GM19468 (cell line): ENCODE data around the gene SRBD1.

Experiments
- ATAC-seq: cut with Tn5 transposase; IDR thresholded peaks from one replicate; pipeline ENCODE4 v1.9.1; 2021; ENCODE audit warnings: mild to moderate bottlenecking, moderate library complexity, moderate number of reproducible peaks; ENCODE audit not compliant: unreplicated experiment; ENCODE audit errors: extremely low read depth

The SRBD1 gene

GRCh38 chr2:45605116-45605515, 6.0 kb downstream of the SRBD1 start:
- ATAC-seq, result no peak

- no peak for ATAC-seq
These were observed 8.4 kb downstream of the SRBD1 start for GRCh38 chr2:45602624-45603023.

GRCh38 chr2:45598545-45598944, 12.5 kb downstream of the SRBD1 start:
- ATAC-seq, result no peak

- ATAC-seq, result no peak
These were observed 14.3 kb downstream of the SRBD1 start for GRCh38 chr2:45596761-45597160.

- ATAC-seq, result no peak
These were observed 15.2 kb downstream of the SRBD1 start for GRCh38 chr2:45595721-45596435.

- no peak for ATAC-seq
These were observed 20.0 kb downstream of the SRBD1 start for GRCh38 chr2:45591073-45591472.

GRCh38 chr2:45588158-45588829, 22.8 kb downstream of the SRBD1 start:
- ATAC-seq, result no peak

GRCh38 chr2:45586600-45586999, 24.5 kb downstream of the SRBD1 start:
- ATAC-seq, result no peak

GRCh38 chr2:45585267-45585861, 25.7 kb downstream of the SRBD1 start:
- no peak for ATAC-seq

GRCh38 chr2:45583977-45584376, 27.1 kb downstream of the SRBD1 start:
- ATAC-seq, result no peak

GRCh38 chr2:45582522-45582921, 28.5 kb downstream of the SRBD1 start:
- ATAC-seq, result no peak

GRCh38 chr2:45578056-45578843, 32.8 kb downstream of the SRBD1 start:
- ATAC-seq, result no peak

- no peak for ATAC-seq
These were observed 33.6 kb downstream of the SRBD1 start for GRCh38 chr2:45577441-45577840.

- ATAC-seq, result no peak
These were observed 35.2 kb downstream of the SRBD1 start for GRCh38 chr2:45575881-45576280.

- no peak for ATAC-seq
These were observed 38.1 kb downstream of the SRBD1 start for GRCh38 chr2:45572979-45573378.

- ATAC-seq, result no peak
These were observed 39.1 kb downstream of the SRBD1 start for GRCh38 chr2:45571940-45572339.

- no peak for ATAC-seq
These were observed 40.3 kb downstream of the SRBD1 start for GRCh38 chr2:45570671-45571334.

GRCh38 chr2:45568935-45569334, 42.1 kb downstream of the SRBD1 start:
- no peak for ATAC-seq

GRCh38 chr2:45567974-45568789, 42.9 kb downstream of the SRBD1 start:
- ATAC-seq, result peak; percentile 93
